Spleen (tissue), 7 donors: ENCODE results near the gene CPD.

Source experiments
- CTCF ChIP-seq, 11 experiments: fragments of 200-600 bp in 7 of 11; fragments of 450-650 bp in 4 of 11; sonication (generic) in 4 of 11; IDR thresholded peaks in 8 of 11; conservative IDR thresholded peaks in 3 of 11; 1 replicate in 7 of 11; 2 replicates in 4 of 11; pipeline versions ENCODE4 v1.4.0 to v1.8.0; 2016 to 2021; ENCODE audit warnings: antibody characterized with exemption in 11 of 11, inconsistent platforms in 4 of 11, mild to moderate bottlenecking in 1 of 11
- POLR2A ChIP-seq, 3 donors: fragments of 450-650 bp; IDR thresholded peaks; one replicate each; pipeline ENCODE4 v1.5.1; 2017; ENCODE audit warnings: antibody characterized with exemption in 3 of 3, mild to moderate bottlenecking in 1 of 3
- POLR2AphosphoS5 ChIP-seq, 3 donors: sonication (generic); formaldehyde crosslinking; IDR thresholded peaks; one replicate each; pipeline ENCODE4 v1.5.1; 2017; ENCODE audit warnings: antibody characterized with exemption in 3 of 3
- donor health status: DM: no; HTN: no; CAD: no; lungs with moderate emphysema.
- donor health status: DM: no; HTN: no; CAD: no.
- donor health status: DM: no; HTN: no; CAD: no.

DNA sequence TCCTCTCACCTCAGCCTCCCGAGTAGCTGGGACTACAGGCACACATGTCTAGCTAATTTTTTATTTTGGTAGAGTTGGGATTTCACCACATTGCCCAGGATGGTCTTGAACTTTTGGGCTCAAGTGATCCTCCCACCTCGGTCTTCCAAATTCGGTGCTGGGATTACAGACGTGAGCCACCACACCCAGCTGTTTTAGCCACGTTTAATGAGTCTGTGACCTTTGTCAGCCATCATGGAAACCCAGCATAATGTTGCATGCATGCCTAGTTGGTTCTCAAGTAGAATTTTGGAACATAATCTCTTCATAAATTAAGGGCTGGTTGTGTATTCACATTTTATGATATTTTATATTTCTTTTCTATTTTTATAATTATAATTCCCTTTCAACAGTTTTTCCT lies 140.4 kb downstream of the CPD start:
- no peak for TF ChIP-seq POLR2A (IDR thresholded peaks at IDR 0.05)
- TF ChIP-seq CTCF (IDR thresholded peaks at IDR 0.05 in 8 of 11, conservative IDR thresholded peaks at IDR 0.05 in 3 of 11) = no peak
- TF ChIP-seq POLR2AphosphoS5 (IDR thresholded peaks at IDR 0.05) = no peak
